ENCODE measurements around the gene PDPK1. TPM values are rescaled to one million over a fixed set of nuclear protein-coding genes. Genes with fewer than 3 reads are reported as not detected.
"Not testable (repeated sequence)": the region's sequence is repeated elsewhere in the genome, so short reads cannot be mapped to it uniquely, and the experiment has no call there.

PDPK1 gene
- total and polyA plus RNA-seq, 11 donors = 12.3 to 54.1 (median 35.7) TPM

DNA sequence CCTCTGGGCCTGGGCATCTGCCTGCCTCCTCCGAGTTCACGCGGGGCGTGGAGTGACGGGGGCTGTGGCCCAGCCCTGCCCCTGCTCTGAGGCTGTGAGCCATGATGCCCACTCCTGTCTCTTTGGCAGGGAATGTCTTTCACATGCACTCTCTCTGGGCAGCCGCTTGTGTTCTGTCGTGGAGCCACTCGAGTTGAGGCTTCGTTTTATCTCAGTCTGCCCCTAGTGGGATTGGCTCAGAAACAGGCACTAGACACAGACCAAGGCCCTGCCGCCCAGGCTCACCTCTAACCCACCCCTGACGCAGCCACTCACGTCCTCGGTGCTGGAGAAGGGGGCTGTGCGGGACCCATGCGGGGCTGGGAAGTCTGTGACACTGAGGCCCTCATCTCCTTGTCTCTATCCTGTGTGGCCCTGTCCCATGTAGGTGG, 77.0 kb downstream of the PDPK1 start:
- Histone ChIP-seq H3K9me3 (no peaks in the 10 kb centered on the region), H3K36me3 (peaks cover 0 to 22% (median 14%) of the 10 kb centered on the region in 9 donors), H3K27ac (no peak overlapping the region), H3K4me1 (peaks cover 0 to 5% (median 3%) of the 10 kb centered on the region in 12 donors), H3K4me3 (no peak overlapping the region), H3K27me3 (no peaks in the 10 kb centered on the region)
- WGBS, 4 donors = 83 to 92% (median 86%) methylated on average over 14 to 15 of the region's 15 CpGs
- ATAC-seq (no peak), DNase-seq (no peak)
- intact Hi-C loops (cut with DNase I) = no loop called here
- TF ChIP-seq POLR2A (IDR thresholded peaks at IDR 0.05) = no peak
- TF ChIP-seq, protein P1, sequence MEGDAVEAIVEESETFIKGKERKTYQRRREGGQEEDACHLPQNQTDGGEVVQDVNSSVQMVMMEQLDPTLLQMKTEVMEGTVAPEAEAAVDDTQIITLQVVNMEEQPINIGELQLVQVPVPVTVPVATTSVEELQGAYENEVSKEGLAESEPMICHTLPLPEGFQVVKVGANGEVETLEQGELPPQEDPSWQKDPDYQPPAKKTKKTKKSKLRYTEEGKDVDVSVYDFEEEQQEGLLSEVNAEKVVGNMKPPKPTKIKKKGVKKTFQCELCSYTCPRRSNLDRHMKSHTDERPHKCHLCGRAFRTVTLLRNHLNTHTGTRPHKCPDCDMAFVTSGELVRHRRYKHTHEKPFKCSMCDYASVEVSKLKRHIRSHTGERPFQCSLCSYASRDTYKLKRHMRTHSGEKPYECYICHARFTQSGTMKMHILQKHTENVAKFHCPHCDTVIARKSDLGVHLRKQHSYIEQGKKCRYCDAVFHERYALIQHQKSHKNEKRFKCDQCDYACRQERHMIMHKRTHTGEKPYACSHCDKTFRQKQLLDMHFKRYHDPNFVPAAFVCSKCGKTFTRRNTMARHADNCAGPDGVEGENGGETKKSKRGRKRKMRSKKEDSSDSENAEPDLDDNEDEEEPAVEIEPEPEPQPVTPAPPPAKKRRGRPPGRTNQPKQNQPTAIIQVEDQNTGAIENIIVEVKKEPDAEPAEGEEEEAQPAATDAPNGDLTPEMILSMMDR (IDR thresholded peaks at IDR 0.05) = no peak

DNA sequence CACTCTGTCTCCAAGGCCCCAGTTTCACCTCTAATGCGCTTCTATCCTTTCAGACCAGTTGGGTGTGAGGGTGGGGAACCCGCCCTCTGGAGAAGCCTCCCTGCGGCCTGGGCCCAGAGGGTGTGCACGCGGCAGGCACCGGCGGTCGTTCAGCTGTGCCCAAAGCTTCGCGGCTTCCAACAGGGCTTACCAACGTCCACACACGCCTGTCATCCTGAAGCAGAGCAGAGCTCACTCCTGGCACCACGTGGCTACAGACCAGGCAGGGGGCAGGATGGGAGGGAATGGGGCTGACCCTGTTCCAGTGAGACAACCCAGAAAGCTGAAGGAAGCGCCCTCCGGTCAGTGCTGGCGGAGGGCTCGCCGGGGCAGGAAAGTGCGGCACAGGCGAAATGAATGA, 81.1 kb downstream of the PDPK1 start:
- H3K36me3 ChIP-seq; H3K27me3 ChIP-seq; intact Hi-C loops (cut with DNase I); H3K27ac ChIP-seq; DNase-seq; H3K4me3 ChIP-seq; H3K9me3 ChIP-seq; H3K4me1 ChIP-seq: not testable (repeated sequence)
- peak; percentile 52 to 85 (median 70) for ATAC-seq
- no CpG with 5 or more reads among the region's 20 CpGs for WGBS, 4 donors

DNA sequence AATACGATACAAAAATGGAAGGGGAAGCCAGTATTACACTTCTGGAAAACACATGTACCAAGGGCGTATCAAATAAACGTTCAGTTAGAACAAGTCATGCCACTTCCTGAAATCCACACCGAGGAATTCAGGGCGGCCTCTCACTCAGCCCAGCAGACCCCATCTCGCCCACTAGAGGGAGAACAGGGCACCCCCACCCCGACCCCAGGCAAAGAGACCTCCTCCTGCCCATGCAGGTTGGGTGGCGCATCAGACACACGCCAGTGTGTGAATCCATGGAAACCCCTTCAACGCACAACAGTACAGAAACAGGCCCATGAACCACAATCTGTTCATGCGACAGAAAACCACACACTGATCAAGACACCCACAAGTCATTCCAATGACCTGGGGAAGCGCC, 81.8 kb downstream of the PDPK1 start:
- DNase-seq; intact Hi-C loops (cut with DNase I); H3K9me3 ChIP-seq; H3K4me3 ChIP-seq; H3K27me3 ChIP-seq; ATAC-seq; H3K36me3 ChIP-seq; H3K27ac ChIP-seq; H3K4me1 ChIP-seq: not testable (repeated sequence)
- WGBS, 4 donors = 73 to 84% methylated on average over 6 of the region's 12 CpGs; no CpG with 5 or more reads in 2 of the 4 donors

DNA sequence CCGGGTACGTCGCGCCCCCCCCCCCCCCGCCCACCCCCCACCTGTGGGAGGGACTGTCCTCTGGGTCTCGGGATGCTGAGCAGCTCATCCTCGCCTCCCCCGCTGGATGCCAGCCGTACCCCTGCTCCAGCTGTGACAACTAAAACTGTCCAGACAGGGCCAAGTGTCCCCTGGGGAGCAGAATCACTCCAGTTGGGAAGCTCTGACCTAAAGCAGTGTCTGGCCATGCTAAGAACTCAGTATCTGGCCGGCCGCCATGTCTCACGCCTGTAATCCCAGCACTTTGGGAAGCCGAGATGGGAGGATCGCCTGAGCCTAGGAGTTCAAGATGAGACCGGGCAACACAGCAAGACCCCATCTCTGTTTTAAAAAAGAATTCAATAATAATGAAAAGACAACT, 83.0 kb downstream of the PDPK1 start:
- intact Hi-C loops (cut with DNase I); H3K27me3 ChIP-seq; H3K9me3 ChIP-seq; H3K4me3 ChIP-seq; H3K36me3 ChIP-seq; DNase-seq; H3K4me1 ChIP-seq; H3K27ac ChIP-seq: not testable (repeated sequence)
- ATAC-seq = peak in 1 of 4 donors; percentile 77
- WGBS, 4 donors = 72 to 80% methylated on average over 2 to 5 of the region's 15 CpGs; no CpG with 5 or more reads in 2 of the 4 donors

DNA sequence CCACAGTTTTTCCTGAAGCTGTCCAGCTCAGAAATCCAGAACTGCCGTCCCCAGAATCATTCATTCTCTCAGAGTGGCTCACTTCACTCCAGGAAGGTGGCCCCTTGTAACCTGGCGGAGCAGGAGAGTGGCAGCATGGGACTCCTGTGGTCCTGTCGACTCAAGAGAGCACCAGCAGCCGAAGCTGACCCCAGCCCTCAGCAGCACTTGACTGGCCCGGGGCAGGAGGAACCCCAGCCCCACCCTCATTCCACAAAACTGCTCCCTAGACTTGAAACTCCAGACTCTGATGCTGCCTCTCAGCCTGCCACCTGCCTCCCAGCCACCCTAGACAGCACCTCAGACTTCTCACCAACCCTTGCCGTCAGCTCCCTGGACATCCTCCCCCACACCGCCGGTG, 83.6 kb downstream of the PDPK1 start:
- H3K36me3 ChIP-seq; H3K4me1 ChIP-seq; H3K27ac ChIP-seq; H3K9me3 ChIP-seq; ATAC-seq; H3K4me3 ChIP-seq; H3K27me3 ChIP-seq; intact Hi-C loops (cut with DNase I): not testable (repeated sequence)
- WGBS, 4 donors = 95 to 100% (median 98%) methylated on average over 2 to 6 of the region's 8 CpGs
- DNase-seq = peak in 1 of 5 donors; percentile 14

DNA sequence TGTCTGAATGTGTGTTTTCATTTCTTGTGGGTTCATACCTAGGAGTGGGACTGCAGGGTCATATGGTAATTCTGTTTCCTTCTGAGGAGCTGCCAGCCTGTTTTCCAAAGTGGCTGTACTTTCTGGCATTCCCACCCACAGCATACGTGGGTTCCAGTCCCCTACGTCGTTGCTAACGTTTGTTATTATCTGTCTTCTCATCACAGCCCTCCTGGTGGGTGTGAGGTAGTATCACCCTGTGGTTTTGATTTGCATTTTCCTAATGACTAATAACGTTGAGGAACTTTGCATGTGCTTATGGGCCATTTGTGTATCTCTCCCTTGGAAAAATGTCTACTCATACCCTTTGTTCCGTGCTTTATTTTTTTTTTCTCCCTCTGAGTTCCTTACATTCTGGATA, 89.3 kb downstream of the PDPK1 start:
- H3K27me3 ChIP-seq; intact Hi-C loops (cut with DNase I); H3K9me3 ChIP-seq; H3K4me1 ChIP-seq; ATAC-seq; DNase-seq; H3K27ac ChIP-seq; H3K4me3 ChIP-seq; H3K36me3 ChIP-seq: not testable (repeated sequence)
- WGBS, 4 donors = no CpG with 5 or more reads among the region's 6 CpGs

DNA sequence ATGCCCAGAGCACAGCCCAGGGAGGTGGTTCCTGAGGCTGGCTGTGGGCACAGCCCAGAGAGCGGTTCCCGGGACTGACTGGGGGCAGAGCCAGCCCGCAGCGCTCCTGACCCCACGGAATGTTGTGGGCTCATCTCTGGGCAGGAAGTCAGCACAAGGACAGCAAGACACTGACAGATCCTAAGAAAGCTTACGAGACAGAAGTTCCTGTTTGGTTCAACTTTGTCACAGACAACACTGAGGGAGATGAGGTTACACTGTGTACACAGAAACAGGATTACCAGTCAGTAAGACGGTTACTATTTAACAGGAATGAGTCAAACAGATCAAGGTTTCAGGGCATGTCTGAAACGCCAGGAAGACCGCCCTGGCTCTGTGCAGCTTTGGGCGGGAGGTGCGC, 93.4 kb downstream of the PDPK1 start:
- WGBS, 4 donors = no CpG with 5 or more reads among the region's 11 CpGs
- H3K4me1 ChIP-seq; H3K36me3 ChIP-seq; H3K27me3 ChIP-seq; intact Hi-C loops (cut with DNase I); DNase-seq; H3K4me3 ChIP-seq; H3K9me3 ChIP-seq; H3K27ac ChIP-seq: not testable (repeated sequence)
- ATAC-seq = peak in 2 of 4 donors; percentile 19 to 34

DNA sequence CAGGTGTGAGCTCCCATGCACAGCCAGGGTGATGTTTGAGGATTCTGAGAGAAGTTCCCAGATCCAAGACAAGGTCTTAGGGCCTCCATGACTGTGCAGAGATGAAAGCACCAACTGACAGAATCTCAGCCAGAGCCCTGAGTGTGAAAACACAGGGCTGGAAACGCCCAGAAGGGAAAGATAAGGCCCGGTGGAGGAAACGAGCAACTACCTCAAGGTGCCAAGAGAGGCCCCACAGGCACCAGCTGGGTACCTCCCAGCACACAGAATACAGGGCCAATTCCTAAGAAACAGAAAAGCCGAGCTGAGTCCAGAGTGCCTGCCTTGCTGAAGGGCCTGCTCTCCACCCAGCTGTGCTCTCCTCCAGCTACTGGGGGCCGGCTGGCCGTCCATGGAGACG, 94.5 kb downstream of the PDPK1 start:
- H3K9me3 ChIP-seq; H3K27me3 ChIP-seq; H3K4me1 ChIP-seq; intact Hi-C loops (cut with DNase I); DNase-seq; H3K4me3 ChIP-seq; H3K36me3 ChIP-seq; H3K27ac ChIP-seq: not testable (repeated sequence)
- ATAC-seq = peak in 1 of 4 donors; percentile 10
- no CpG with 5 or more reads among the region's 7 CpGs for WGBS, 4 donors

Measured in heart left ventricle (tissue), 16 donors.